ENCODE data around the gene IRF5.

The IRF5 gene

GRCh38 chr7:128906001-128906765 lies 31.5 kb upstream of the IRF5 start:
- no peak overlapping the region for H3K4me3 ChIP-seq (ENCODE audit: low read depth, low read length)
- no peak for DNase-seq (ENCODE audit: low read depth)
- in situ Hi-C loops (cut with HindIII; ENCODE audit: low sequenced_read_pairs) = no loop called here
- TF ChIP-seq CTCF (IDR thresholded peaks at IDR 0.05; ENCODE audit: low read depth, low read length, missing control alignments) = no peak

DNA sequence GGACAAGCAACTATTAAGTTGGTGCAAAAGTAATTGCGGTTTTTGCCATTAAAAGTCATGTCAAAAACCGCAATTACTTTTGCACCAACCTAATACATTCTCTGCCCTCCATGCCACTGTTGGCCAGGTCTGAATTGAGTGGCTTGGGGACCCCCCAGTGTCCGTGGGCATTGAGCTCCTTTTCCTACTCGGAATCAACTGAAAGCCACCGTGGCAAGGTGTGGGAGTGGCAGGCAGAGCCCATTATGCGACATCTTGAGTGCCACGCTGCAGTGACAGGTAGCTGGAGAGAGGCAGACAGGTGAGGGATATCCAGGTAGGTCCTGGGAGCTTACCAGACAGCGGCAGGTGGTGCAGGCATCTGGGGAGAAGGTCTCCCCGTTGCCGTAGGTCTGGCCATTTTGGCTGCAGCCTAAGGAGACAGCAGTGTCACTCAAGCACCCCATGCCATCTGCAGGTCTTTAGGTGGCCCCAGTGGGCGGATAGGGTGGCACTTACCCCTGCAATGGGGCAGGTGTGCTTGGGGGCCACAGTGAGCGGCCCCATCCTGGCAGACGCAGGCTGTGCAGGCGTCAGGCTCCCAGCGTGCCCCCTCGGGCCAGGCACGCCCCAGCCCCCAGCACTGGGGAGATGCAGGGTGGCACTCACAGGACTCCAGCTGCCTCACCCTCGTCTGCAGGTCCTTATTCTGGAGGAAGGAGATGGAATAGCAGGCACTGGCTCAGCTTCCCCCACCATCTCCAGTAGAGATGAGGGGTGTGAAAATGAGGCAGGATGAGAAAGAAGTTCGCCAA lies 30.8 kb upstream of the IRF5 start:
- no peak for DNase-seq (ENCODE audit: low read depth)
- H3K4me3 ChIP-seq (ENCODE audit: low read depth, low read length) = no peak overlapping the region
- no peak for TF ChIP-seq CTCF (IDR thresholded peaks at IDR 0.05; ENCODE audit: low read depth, low read length, missing control alignments)
- in situ Hi-C loops (cut with HindIII; ENCODE audit: low sequenced_read_pairs) = no loop called here

GRCh38 chr7:128908750-128909624 lies 28.7 kb upstream of the IRF5 start:
- H3K4me3 ChIP-seq (ENCODE audit: low read depth, low read length) = peak overlapping the region; percentile 28
- in situ Hi-C loops (cut with HindIII; ENCODE audit: low sequenced_read_pairs) = no loop called here
- DNase-seq (ENCODE audit: low read depth) = no peak
- TF ChIP-seq CTCF (IDR thresholded peaks at IDR 0.05; ENCODE audit: low read depth, low read length, missing control alignments) = no peak

GRCh38 chr7:128909625-128910568 lies 27.8 kb upstream of the IRF5 start:
- H3K4me3 ChIP-seq (ENCODE audit: low read depth, low read length) = peak overlapping the region; percentile 28
- in situ Hi-C loops (cut with HindIII; ENCODE audit: low sequenced_read_pairs) = no loop called here
- no peak for TF ChIP-seq CTCF (IDR thresholded peaks at IDR 0.05; ENCODE audit: low read depth, low read length, missing control alignments)
- DNase-seq (ENCODE audit: low read depth) = no peak

DNA sequence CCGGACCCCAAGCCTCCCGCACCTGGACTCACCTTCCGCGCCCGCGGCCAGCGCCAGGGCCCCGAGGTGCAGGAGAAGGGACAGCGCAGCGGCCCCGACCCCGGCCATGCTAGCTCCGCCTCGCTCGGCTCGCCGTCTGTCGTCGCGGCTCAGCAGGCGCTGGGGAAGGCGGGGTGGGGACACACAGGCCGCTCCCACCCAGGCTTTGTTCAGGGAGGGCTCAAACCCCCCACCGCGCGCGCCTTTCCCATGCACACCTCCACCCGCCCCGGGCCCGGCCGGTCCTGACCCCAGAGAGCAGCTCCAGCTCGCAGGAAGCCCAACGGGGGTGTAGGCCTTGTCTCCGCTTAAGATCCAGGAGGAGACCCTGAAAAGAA lies 27.2 kb upstream of the IRF5 start, which contains the start of gene KCP:
KCP (minus strand) TSS at position 141 of the 377 bp plus-strand sequence; CDS start at position 108, 33 bp downstream.
- in situ Hi-C loops (cut with HindIII; ENCODE audit: low sequenced_read_pairs) = no loop called here
- TF ChIP-seq CTCF (IDR thresholded peaks at IDR 0.05; ENCODE audit: low read depth, low read length, missing control alignments) = no peak
- peak within 1 kb of the TSS; percentile 28 for H3K4me3 ChIP-seq (ENCODE audit: low read depth, low read length)

More for the DNA sequence above, 27.2 kb upstream of the IRF5 start, which contains the start of gene KCP:
- no peak for DNase-seq (ENCODE audit: low read depth)

Measured in astrocyte of the cerebellum (primary cell).